HG03521 (cell line): ENCODE measurements around the gene NBEAL2.
A peak's percentile ranks its signal among the peaks of the same experiment; 100 is the strongest.

Source experiments
- ATAC-seq: cut with Tn5 transposase; IDR thresholded peaks from one replicate; pipeline ENCODE4 v1.9.1; 2021; ENCODE audit warnings: mild to moderate bottlenecking, moderate library complexity; ENCODE audit not compliant: unreplicated experiment

NBEAL2 gene

DNA sequence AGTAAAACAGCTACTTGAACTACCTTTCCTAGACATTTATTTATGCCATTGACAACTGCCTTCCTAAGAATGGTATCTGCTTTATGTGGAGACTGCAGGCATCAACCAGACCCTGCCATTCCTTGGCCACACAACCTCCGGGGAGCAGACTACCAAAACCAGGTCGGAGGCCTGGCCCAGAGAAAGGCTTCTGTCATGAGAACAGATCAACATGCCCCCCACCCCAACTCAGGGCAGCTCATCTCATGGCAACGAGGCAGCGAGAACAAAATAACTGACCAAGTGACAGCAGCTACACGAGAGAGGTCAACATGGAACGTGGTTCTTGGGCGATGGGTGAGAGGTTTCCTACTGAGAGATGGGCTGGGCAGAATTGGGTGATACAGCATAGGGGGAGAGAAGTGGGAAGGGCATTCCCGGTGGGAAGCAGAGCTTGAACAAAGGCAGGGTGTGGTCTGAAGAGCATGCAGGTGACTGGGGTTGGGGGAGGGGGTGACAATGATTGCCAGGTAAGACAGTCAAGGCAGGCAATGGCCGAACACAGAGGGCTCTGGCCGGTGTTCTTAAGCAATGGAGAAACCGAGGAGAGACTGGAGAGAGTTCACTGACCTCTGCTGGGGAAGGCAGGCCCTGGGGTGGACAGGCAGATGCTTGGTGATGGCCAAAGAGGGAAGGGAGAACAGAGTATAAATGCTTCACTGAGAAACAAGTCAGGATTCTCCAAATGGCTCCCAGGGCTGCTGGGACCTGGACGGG, 36.8 kb upstream of the NBEAL2 start:
- no peak for ATAC-seq

DNA sequence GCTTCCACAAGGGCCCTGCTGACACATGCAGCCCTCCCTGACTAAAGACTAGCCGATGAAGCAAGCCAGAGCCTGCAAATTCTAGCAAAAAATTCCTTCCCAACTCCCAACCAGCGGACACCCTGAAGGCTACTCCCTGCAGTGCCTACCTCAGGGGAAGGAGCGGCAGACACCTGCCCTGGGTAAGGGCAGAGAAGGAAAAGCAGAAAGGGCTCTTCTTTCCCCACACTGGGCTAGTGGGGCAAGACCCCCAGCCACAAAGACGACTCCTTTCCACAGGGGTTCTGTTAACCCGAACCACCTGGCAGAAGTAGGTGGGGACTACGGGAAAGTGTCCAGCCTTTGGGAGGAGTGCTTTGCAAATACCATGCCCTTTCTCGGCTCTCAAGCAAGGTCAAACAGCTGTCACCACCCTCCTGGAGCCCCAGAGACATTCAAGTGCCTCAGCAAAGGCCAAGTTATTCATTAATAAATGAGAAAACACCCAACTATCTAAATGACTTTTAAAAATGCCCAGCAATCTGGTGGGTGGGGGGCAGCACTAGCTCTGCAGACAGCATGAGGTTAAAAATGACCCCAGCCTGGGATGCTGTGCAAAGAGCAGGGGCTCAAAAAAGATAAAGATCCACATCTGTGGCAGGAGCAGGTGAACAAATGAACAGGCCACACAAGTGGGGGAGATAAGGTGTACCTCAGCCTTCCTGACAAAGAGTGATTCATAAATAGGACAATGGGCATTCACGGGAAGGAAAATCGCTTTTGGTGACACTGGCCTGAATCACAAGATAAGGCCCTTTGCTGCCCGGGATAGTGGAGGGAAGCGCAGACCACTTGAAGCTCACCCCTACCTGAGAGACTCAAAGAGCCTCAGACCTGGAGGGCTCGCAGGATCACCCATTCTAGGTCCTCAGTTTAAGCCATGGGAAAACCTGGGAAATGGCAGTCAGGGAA, 36.0 kb upstream of the NBEAL2 start:
- no peak for ATAC-seq

DNA sequence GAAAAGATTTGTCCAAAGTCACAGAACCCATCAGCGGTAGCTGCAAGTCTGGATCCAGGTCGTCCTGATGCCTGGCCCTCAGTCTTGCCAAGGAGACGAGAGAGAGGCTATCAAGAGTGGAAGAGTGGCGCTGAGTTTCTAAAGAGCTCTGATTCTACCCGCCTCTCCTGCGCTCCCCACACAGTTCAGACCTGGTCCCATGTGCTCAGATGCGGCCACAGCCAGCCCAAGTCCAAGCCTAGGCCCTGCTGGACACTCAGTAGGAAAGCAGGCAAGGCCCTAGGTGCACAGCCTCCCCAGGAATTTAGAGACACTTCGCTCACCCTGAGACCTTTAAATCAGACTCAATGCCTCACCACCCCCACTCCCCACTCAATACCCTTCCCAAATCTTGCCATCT, 35.3 kb upstream of the NBEAL2 start:
- ATAC-seq: no peak

- no peak for ATAC-seq
Observed at GRCh38 chr3:46946416-46946815, 33.0 kb upstream of the NBEAL2 start.

DNA sequence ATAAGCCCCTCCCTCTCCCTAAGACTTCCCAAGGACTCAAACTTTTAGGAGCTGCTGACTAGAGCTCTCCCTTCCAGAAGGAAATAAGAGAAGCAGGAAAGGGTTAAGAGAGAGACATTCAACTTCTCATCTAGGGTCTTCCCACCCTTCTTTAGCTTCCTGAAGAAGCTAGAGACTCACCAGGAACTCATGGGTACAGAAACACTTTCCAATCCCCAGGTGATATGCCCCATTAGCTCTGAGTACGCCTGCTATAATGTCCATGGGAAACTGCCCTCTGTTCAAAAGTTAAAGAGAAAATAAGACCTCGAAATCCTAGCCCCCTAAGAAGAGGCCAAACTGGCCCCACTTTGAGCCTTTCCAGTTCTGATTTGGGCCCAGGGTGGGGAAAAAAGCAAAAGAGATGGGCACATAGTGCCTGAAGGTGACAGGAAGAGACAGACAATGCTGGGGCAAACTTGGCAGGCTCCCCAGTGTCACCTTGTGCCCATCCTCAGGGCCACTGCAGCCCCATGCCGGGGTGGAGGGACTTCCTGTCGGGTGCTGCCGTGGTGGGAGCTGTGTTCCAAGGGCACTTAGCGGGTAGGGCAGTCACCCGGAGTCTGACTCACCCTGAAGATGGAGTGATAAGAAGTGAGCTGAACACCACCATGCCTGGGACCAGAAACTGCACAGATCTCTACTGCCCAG, 32.5 kb upstream of the NBEAL2 start:
- ATAC-seq: no peak

GRCh38 chr3:46947546-46947901, 31.9 kb upstream of the NBEAL2 start:
- ATAC-seq: no peak

DNA sequence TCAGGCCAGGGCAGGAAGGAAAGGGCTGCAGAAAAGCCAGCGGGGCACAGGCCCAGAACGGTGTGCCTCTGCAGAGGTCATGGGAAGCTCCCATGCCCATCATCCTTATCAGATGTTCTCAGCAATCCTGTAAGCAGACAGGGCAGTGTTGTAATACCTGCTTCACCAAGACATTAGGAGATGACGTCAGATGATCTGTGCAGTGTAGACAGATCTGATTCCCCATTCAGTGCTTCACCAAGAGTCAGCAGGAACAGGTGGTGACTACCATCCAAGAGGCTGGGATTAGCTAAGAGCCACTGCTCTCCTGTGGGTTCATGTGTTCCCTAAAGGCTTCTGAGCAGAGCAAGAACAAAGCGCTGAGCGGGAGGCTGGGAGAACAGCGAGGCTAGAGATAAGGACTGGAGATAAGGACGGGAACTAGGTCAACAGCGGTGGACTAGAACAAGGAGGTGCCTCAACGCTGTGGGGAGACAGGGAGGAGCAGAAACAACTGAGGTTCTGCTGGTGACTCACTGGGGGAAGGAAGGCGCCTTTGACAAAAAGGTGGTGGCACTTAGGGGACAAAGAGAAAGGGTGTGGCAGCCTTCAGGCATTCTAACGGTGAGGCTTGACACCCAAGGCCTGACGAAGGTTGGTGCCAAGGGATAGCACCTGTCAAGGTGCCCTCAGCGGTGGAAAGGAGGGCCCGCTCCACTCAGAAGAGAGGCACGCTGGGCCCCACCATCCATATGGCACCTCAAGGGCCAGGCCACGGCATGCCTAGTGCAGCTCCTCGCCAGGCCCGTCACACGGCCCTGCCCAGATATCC, 31.3 kb upstream of the NBEAL2 start:
- no peak for ATAC-seq

DNA sequence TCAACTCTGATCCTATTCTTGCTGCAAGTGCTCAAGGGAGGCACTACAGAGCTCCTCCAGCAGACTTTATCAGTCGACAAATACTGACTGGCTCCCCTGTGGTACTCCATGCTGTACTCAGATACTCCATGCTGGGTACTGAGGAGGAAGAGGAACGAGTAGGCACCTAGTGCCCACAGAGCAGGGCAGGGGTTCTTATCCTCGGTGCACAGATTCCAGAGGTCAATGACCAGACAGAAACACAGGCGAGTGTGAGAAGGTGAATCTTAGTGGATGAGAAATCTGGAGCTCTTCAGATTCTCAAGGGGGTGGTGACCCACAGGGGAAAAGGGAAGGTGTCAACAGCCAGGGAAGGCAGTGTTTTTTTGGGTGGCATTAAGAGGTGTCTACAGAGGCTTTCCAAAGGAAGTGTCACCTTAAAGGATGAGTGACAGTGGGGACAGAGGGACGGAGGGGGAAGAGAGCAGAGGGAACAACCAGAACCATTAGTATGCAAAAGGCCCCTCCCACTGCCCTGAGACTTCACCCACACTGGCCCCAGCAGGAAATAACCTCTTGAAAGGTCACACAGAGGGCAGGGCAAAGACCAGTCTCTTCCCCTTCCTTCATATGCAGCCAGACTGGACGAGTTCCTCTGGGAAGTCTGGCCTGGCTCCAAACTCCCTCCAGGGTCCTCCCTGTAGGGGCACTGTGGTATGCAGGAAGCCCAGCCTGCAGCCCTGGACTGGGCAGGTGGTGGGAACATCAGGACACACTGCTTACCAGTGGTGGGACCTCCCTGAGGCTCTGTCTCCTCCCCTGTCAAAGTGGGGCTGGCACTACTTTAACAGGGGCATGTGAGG, 30.4 kb upstream of the NBEAL2 start:
- ATAC-seq: peak; percentile 54

DNA sequence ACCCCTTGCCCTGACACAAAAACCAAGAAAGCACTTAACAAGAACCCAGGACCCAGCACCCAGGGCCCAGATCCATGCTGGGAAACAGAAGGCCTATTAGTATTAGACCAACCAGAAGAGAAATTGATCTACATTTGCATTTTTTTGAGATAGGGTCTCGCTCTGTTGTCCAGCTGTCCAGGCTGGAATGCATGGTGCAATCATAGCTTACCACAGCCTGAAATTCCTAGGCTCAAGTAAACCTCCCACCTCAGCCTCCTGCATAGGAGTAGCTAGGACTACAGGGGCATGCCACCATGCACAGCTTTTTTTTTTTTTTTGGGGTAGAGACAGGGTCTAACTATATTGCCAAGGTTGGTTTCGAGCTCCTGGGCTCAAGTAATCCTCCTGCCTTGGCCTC, 29.3 kb upstream of the NBEAL2 start:
- no peak for ATAC-seq

DNA sequence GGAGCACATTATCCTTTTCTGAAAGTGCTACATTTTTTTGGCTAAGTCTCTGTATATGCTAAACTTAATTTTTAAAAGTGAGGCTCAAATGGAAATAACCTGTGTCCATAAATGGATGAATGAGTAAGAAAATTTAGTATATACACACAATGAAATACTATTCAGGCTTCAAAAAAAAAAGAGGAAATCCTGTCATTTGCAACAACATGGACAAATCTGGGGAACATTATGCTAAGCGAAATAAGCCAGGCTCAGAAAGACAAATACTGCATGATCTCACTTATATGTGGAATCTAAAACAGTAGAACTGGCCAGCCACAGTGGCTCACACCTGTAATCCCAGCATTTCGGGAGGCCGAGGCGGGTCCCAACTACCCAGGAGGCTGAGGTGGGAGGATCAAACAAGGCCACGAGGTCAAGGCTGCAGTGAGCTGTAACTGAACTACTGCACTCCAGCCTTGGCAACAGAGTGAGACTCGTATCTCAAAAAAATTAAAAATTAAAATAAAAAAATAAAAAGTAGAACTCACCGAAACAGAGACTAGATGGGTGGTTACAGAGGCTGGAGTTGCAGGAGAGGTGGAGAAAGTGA, 28.7 kb upstream of the NBEAL2 start:
- ATAC-seq: no peak

- no peak for ATAC-seq
Observed at GRCh38 chr3:46952813-46953212, 26.7 kb upstream of the NBEAL2 start.

DNA sequence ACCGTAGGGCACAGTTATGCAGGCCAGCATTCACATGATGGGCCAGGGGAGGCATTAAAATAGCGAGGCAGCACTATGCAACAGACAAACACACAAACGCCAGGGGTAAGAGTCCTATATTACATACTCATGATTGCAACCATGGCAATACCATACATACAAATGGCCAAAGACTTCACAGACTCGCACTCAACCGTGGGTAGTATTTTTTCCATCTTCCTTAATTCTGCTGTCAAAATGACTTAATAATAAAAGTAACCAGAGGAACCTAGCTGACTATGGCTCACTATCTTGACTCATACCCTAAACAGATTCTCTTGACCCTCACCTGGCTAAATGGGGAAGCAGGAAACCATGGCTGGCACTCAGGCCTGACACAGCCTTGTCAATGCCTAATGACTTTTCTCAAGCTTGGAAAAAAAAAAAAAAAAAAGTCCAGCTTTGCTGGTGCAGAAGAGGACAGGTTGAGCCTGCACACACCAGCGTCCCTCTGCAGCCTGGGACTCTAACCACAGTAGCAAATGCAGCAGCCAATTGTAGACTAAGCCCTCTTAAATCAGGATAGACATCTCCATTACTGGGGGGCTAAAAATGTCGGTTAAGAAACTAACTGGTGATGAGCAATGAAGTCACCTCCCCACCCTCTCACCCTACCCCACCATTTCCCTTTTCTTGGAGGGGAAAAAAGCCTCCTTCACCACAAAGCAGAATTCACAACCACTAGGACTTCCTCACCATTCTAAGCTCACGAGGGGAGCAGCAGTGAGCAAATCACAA, 26.0 kb upstream of the NBEAL2 start:
- ATAC-seq: no peak

DNA sequence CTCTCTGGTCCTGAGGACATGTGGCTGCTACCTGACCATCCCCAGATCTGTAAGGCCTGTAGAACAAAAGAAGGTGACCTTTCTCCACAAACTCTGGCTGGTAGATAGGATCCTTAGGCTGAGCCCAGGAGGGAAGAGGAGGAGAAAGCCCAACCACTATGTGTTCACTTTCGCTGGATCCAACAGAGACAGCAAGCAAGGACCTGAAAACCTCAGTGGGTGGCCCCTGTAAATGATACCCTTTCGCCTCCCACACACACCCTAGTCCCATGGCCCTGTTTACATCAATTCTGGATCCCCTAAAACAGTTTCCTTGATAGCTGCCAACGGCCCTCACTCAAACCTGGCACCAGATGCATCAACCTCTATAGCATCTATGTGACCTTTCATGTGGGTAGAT, 25.3 kb upstream of the NBEAL2 start:
- ATAC-seq: no peak

GRCh38 chr3:46955157-46955556, 24.3 kb upstream of the NBEAL2 start:
- ATAC-seq: no peak

GRCh38 chr3:46955801-46956259, 23.6 kb upstream of the NBEAL2 start:
- ATAC-seq: no peak

DNA sequence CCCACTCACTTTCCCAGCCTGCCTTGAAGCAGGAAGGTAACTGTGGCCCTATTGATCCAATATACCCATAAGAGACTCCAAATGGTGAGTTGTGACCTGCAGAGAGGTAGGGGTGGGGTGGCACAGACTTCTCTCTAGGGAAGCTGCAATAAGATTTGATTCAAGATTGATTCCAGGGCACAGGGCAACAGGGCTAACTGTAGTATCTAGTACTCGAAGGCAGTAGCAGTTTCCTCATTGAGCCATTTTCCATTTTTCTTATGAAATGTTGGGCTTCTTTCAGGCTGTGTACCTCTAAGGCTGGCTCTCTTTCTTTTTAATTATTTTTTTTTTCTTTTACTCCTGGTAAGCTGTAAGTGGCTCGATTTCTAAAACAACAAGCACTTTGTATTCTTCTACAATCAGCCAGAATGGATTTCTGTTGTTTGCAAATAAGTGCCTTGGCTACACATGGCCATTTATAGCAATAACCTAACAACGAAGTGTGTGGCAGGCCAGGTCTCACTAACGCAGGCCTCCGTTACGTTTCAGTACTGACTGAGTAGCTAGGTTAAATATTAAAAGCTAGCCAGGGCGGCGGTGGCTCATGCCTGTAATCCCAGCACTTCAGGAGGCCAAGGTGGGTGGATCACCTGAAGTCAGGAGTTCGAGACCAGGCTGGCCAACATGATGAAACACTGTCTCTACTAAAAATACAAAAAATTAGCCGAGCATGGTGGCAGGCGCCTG, 22.2 kb upstream of the NBEAL2 start:
- no peak for ATAC-seq

DNA sequence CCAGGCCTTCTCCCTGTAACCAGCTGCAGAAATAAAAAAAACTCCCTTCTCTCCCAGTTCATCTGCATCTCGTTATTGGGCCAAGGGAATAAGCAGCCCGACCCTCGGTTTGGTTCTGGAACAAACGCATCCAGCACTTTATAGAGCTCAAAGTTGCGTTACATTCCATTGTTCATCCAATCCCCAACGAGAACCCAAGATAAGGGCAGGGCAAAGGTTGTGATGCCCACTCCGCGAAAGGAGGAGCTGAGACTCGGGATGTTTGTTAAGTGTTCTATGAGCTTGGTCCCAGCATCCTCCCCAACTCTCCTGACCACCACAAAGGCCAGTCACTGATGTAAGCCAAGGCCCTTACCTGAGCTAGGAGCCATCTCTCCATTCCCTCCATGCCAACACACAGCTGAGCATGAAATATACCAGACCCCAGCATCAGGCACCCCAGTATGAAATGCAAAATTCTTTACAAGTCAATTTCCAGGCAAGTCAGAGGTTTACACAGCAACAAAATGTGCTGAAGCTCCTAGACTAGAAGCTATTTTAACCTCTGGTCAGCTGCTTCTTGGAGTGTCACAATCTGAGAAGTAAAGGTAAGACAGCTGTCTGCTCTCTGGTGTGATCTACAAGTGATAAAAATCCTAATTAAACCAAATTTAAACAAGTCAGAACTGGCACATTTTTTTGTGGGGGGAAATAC, 20.9 kb upstream of the NBEAL2 start:
- ATAC-seq: no peak
